Limb (tissue), 2 donors: Measurements from ENCODE around the gene KPTN.

Experiments
- DNase-seq, 2 donors: peaks; one replicate each; pipeline ENCODE4 v3.0.0-alpha.2; 2016; ENCODE audit errors: extremely low spot score in 2 of 2

Gene KPTN

GRCh38 chr19:47469719-47470118 is 14.3 kb downstream of the KPTN start:
- DNase-seq: no peak

GRCh38 chr19:47469363-47469700 is 14.7 kb downstream of the KPTN start:
- no peak for DNase-seq

GRCh38 chr19:47467914-47468313 is 16.1 kb downstream of the KPTN start:
- DNase-seq: no peak

GRCh38 chr19:47465957-47466356 is 18.1 kb downstream of the KPTN start:
- no peak for DNase-seq

GRCh38 chr19:47464675-47465419 is 19.2 kb downstream of the KPTN start:
- no peak for DNase-seq

GRCh38 chr19:47461876-47462275 is 22.1 kb downstream of the KPTN start:
- DNase-seq: no peak

- DNase-seq: no peak
Measured at GRCh38 chr19:47459477-47459876, 24.5 kb downstream of the KPTN start.

- no peak for DNase-seq
Measured at GRCh38 chr19:47458672-47459071, 25.3 kb downstream of the KPTN start.

GRCh38 chr19:47456721-47457474 is 27.1 kb downstream of the KPTN start:
- DNase-seq: no peak

GRCh38 chr19:47450478-47450877 is 33.5 kb downstream of the KPTN start:
- DNase-seq: no peak

- no peak for DNase-seq
Measured at GRCh38 chr19:47448360-47448727, 35.7 kb downstream of the KPTN start.

GRCh38 chr19:47447470-47448359 is 36.3 kb downstream of the KPTN start:
- DNase-seq: peak in 1 of 2 donors; percentile 76

GRCh38 chr19:47446534-47447469 is 37.2 kb downstream of the KPTN start:
- no peak for DNase-seq

GRCh38 chr19:47445937-47446402 is 38.0 kb downstream of the KPTN start:
- DNase-seq: no peak

GRCh38 chr19:47445527-47445926 is 38.5 kb downstream of the KPTN start:
- DNase-seq: no peak

- no peak for DNase-seq
Measured at GRCh38 chr19:47444388-47444821, 39.6 kb downstream of the KPTN start.

GRCh38 chr19:47443331-47443730 is 40.7 kb downstream of the KPTN start:
- no peak for DNase-seq

- no peak for DNase-seq
Measured at GRCh38 chr19:47438793-47439220, 45.2 kb downstream of the KPTN start.

- DNase-seq: no peak
Measured at GRCh38 chr19:47437500-47437899, 46.5 kb downstream of the KPTN start.

GRCh38 chr19:47436712-47437401 is 47.2 kb downstream of the KPTN start:
- DNase-seq: peak in 1 of 2 donors; percentile 85
